ENCODE measurements around the gene GPANK1. TPM values are rescaled to one million over a fixed set of nuclear protein-coding genes. Genes with fewer than 3 reads are reported as not detected.
A peak's percentile ranks its signal among the peaks of the same experiment; 100 is the strongest.

The GPANK1 gene
- total and polyA plus RNA-seq, 9 of the 15 experiments (the other 6 are each of a cell fraction or from before 2014, with no cell fraction given) = 32.2 to 111 (median 46.3) TPM

GRCh38 chr6:31686483-31686882 lies 21.7 kb upstream of the GPANK1 start (continued):
- TF ChIP-seq FOXK1 (CRISPR knock-in tag; IDR thresholded peaks at IDR 0.05; ENCODE audit: borderline replicate concordance) (peak; percentile 47; the same call in 1 of the 2 replicates), ZBTB40 (IDR thresholded peaks at IDR 0.05) (no peak), ZBTB40 (CRISPR knock-in tag; IDR thresholded peaks at IDR 0.05) (no peak), HDAC1 (IDR thresholded peaks at IDR 0.05) (peak in 1 of 2 experiments; percentile 44; a peak in 2 of 4 replicates), ZNF717 (CRISPR knock-in tag; IDR thresholded peaks at IDR 0.05) (no peak), ZBTB1 (CRISPR knock-in tag; IDR thresholded peaks at IDR 0.05; ENCODE audit: borderline replicate concordance, low read depth) (no peak), CHCHD3 (CRISPR knock-in tag; IDR thresholded peaks at IDR 0.05) (no peak), PHF20 (IDR thresholded peaks at IDR 0.05; ENCODE audit: partially characterized antibody) (no peak), ZNF124 (CRISPR knock-in tag; IDR thresholded peaks at IDR 0.05) (no peak), ZNF431 (CRISPR knock-in tag; IDR thresholded peaks at IDR 0.05) (no peak), CHD4 (IDR thresholded peaks at IDR 0.05; ENCODE audit: insufficient read depth, insufficient replicate concordance, low read depth, low read length, poor library complexity, severe bottlenecking) (no peak), SMARCB1 (IDR thresholded peaks at IDR 0.05; ENCODE audit: insufficient read length, low read depth) (no peak), TSC22D4 (tag; IDR thresholded peaks at IDR 0.05) (no peak), HMG20A (CRISPR knock-in tag; conservative IDR thresholded peaks at IDR 0.05) (no peak), MYNN (IDR thresholded peaks at IDR 0.05) (peak; percentile 51; the same call in 1 of the 2 replicates), MYNN (CRISPR knock-in tag; IDR thresholded peaks at IDR 0.05) (no peak), ELF4 (CRISPR knock-in tag; IDR thresholded peaks at IDR 0.05) (peak; percentile 81; the same call in 1 of the 2 replicates), RFX5 (IDR thresholded peaks at IDR 0.05; ENCODE audit: low read depth, low read length) (no peak), HDAC2 (IDR thresholded peaks at IDR 0.05) (peak; percentile 42; the same call in 1 of the 2 replicates), RBM25 (IDR thresholded peaks at IDR 0.05; ENCODE audit: low read depth, low read length, severe bottlenecking) (no peak), CREBBP (IDR thresholded peaks at IDR 0.05; ENCODE audit: low read depth, low read length) (no peak), HOXB6 (CRISPR knock-in tag; IDR thresholded peaks at IDR 0.05; ENCODE audit: borderline replicate concordance) (no peak), FOS (IDR thresholded peaks at IDR 0.05; ENCODE audit: extremely low read depth, insufficient read length) (no peak), ATF1 (CRISPR knock-in tag; IDR thresholded peaks at IDR 0.05) (no peak), ATF1 (tag; IDR thresholded peaks at IDR 0.05) (no peak)
